ENCODE results near the gene IP6K1.

DNA sequence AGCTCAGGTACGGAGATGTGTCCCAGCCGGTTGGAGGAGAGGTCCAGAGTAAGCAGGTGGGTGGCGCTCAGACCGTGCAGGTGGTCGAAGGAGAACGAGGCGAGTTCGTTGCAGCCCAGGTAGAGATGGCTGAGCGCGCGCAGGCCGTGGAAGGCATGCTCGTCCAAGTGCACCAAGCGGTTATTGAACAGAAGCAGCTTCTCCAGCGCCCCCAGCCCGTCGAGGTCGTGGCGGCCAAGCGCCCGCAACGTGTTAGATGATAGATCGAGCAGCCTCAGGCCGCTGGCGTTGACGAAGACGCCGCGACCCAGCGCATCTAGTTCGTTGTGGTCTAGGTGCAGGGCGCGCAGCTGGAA lies 67.5 kb downstream of the IP6K1 start:
- TF ChIP-seq, protein P1, sequence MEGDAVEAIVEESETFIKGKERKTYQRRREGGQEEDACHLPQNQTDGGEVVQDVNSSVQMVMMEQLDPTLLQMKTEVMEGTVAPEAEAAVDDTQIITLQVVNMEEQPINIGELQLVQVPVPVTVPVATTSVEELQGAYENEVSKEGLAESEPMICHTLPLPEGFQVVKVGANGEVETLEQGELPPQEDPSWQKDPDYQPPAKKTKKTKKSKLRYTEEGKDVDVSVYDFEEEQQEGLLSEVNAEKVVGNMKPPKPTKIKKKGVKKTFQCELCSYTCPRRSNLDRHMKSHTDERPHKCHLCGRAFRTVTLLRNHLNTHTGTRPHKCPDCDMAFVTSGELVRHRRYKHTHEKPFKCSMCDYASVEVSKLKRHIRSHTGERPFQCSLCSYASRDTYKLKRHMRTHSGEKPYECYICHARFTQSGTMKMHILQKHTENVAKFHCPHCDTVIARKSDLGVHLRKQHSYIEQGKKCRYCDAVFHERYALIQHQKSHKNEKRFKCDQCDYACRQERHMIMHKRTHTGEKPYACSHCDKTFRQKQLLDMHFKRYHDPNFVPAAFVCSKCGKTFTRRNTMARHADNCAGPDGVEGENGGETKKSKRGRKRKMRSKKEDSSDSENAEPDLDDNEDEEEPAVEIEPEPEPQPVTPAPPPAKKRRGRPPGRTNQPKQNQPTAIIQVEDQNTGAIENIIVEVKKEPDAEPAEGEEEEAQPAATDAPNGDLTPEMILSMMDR (IDR thresholded peaks at IDR 0.05) = no peak
- TF ChIP-seq POLR2A (IDR thresholded peaks at IDR 0.05) = no peak
